HG03108 (cell line): ENCODE data around the gene GDPD5.
A peak's percentile ranks its signal among the peaks of the same experiment; 100 is the strongest.

ENCODE experiments used
- ATAC-seq: cut with Tn5 transposase; IDR thresholded peaks from one replicate; pipeline ENCODE4 v1.9.1; 2021; ENCODE audit warnings: moderate library complexity; ENCODE audit not compliant: unreplicated experiment

The GDPD5 gene

GRCh38 chr11:75516140-75516539 is 9.6 kb downstream of the GDPD5 start:
- no peak for ATAC-seq

GRCh38 chr11:75514596-75514995 is 11.1 kb downstream of the GDPD5 start:
- no peak for ATAC-seq

DNA sequence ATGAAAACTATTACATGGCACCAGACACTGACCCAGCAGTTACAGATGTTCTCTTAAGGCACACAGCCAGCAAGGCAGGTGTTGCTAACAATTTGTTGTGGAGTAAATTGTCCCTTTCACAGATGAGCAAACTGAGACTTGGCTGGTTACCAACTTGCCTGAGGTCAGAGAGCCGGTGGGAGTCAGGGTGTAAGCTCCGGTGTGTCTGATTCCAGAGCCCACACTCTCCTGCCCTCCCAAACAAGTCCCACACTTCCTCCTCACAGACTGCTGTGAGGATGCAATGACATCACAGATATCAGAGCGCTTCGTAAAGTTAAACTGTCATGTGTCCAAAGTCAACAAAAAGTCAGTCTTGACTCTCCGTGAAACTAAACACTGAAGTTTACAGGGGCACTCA is 12.5 kb downstream of the GDPD5 start:
- no peak for ATAC-seq

DNA sequence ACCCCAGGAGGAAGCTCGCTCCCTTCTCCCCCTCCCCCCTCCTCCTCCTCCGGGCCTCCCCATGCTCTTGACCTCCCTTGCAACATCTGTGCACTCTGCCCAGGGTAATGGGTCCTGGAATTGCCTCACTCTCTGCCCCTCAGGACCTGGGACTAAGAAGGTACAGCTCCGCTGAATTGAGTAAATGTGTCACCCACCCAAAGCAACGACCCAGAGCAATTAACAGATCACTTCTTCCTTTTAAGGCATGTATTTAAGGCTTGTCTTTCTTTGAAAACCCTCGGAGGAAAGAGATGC is 15.1 kb downstream of the GDPD5 start:
- ATAC-seq = no peak

GRCh38 chr11:75510004-75510722 is 15.6 kb downstream of the GDPD5 start:
- ATAC-seq = no peak

GRCh38 chr11:75509020-75509720 is 16.6 kb downstream of the GDPD5 start:
- ATAC-seq = no peak

- peak; percentile 50 for ATAC-seq
These were observed 17.6 kb downstream of the GDPD5 start for GRCh38 chr11:75508051-75508561.

- no peak for ATAC-seq
These were observed 18.2 kb downstream of the GDPD5 start for GRCh38 chr11:75507571-75507970.

GRCh38 chr11:75506827-75507226 is 18.9 kb downstream of the GDPD5 start:
- ATAC-seq = no peak

GRCh38 chr11:75505916-75506692 is 19.6 kb downstream of the GDPD5 start:
- ATAC-seq = no peak

DNA sequence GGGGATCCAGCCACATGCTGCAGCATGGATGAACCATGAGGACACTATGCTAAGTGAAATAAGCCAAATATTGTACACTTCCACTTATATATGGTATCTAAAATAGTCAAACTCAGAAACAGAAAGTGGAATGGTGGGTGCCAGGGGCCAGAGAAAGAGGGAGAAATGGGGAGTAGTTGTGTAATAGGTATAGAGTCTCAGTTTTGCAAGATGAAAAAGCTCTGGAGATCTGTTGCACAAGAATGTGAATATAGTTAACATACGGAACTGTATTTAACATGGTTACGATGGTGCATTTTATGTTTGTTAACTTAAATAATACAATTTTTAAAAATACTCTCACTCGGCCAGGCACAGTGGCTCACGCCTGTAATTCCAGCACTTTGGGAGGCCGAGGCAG is 21.2 kb downstream of the GDPD5 start:
- ATAC-seq = no peak

- ATAC-seq = peak; percentile 41
These were observed 22.1 kb downstream of the GDPD5 start for GRCh38 chr11:75503531-75504099.

DNA sequence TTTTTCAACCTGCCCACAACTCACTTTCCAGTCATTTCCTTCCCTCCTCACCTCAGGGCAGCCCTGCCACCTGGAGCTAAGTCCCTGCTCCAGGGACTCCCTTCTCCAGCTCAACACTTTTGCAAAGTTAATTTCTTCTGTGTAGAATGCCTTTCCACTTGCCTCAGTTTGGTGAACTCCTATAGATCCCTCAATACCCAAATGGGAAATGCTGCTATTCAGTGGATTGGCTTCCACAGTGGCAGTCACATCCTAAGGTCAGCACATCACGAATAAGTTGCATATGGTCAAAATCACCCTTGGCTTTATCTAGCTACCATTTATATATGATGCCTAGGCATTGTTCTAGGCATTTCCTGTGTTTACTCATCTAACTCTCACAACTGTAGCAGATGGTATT is 23.6 kb downstream of the GDPD5 start:
- no peak for ATAC-seq

- ATAC-seq = no peak
These were observed 25.0 kb downstream of the GDPD5 start for GRCh38 chr11:75500742-75501141.

DNA sequence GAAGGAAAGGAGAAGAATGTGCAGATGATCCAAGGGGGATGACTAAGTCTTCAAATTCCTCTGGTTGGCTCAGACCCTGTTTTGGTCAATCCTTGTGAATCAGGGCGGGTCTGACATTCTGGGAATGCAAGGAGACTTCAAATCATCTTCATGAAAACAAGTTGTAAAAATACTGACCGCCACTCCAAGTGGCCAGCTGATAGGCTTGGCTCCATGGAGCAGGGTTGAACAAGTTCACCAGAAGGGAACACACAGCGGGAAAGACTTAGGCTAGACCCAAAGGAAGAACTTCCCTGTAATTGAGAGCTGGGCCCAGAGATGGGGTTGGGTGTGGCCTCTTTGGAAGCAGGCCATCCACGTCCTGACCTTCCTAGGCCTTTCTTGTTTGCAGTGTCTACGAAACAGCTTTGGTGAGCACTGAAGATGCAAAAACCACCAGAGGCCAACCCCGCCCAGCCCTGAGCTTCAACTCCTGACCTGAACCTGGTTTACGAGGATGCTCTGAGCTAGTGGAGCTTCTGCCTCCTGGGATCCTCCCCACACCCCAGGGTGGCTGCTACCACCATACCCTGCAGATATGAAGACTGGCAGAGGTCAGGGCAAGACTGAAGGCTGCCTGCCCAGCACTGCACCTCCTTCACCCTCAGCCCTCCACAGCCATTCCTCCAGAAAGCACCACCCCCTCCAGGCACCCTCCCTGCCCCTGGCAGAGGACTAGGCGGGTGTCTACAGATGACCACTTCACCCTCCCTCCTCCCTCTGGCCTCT is 26.1 kb downstream of the GDPD5 start:
- no peak for ATAC-seq

DNA sequence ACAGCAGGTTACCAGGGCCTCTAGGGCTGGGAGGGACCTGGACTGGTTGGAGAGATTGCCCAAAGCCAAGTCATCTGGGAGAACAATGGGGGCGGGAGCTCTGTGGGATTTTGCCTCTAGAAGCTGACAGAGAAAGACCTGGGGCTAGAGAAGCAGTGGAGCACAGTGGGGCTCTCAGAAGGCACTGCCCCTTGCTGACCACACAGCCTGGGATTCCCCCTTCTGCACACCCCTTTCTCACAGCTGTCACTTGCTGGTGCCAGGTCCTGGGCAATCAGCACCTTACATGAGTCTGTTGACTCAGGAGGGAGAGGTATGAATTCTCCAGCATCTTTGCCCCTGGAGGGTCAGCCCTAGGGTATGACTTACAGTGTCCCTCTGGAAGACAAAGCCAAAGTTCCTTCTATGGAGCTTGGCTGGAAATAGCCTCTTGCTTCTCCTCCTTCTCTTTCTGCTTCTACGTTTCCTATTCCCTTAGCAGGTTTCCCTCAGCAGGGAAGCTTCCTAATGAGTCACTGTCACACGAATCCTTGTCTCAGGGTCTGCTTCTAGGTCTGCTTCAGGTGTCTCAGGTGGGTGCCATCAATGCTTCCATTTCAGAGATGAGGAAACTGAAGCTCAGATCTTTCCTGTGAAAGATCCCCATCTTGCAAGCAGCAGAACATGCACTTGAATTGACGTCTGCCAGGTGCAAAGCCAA is 27.0 kb downstream of the GDPD5 start:
- ATAC-seq = no peak

GRCh38 chr11:75497788-75498409 is 27.8 kb downstream of the GDPD5 start:
- ATAC-seq = no peak

GRCh38 chr11:75496305-75496752 is 29.4 kb downstream of the GDPD5 start:
- ATAC-seq = no peak

DNA sequence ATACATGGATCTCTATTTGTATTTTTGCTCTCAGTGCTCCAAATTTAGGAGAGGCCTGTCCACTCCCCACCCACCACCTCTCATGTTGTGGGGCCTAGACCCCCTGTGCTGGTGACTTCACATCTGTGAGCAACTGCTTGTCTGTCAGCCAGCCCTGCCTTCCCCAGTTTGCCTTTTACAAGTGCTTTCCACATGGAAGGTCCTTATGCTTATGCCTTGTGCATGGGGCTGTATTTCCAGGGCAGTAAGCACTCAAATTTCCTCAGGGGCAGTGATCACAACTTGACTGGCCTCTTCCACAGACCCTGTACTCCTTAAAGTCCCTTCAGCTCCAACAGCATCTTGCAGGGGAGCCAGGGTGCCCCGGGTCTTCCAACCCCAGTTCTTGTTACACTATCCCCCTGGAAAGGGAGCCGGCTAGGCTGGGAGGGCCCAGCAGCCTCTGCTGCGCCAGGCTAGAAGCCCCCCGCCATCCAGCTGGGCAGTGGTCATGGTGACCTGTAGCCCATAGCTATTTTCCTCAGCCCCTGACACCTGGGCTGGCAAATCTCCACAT is 29.9 kb downstream of the GDPD5 start:
- ATAC-seq = no peak
